Parathyroid adenoma (tissue), 2 donors: ENCODE measurements around the gene ABCD1.

Source experiments
- H2AFZ ChIP-seq: fragments of 300-600 bp; sonication (generic); one replicate; pipeline ENCODE4 v1.7.0; 2017; ENCODE audit warnings: antibody characterized with exemption, mild to moderate bottlenecking
- H3K27ac ChIP-seq: fragments of 300-600 bp; sonication (generic); one replicate; pipeline ENCODE4 v1.7.0; 2017
- H3K27me3 ChIP-seq: fragments of 300-600 bp; sonication (generic); one replicate; pipeline ENCODE4 v1.7.0; 2017; ENCODE audit warnings: low read length; ENCODE audit not compliant: control insufficient read depth, insufficient read depth
- H3K36me3 ChIP-seq: fragments of 300-600 bp; sonication (generic); one replicate; pipeline ENCODE4 v1.7.0; 2017; ENCODE audit warnings: low read length; ENCODE audit not compliant: control insufficient read depth, insufficient read depth
- H3K4me1 ChIP-seq: fragments of 300-600 bp; sonication (generic); one replicate; pipeline ENCODE4 v1.7.0; 2017; ENCODE audit warnings: control low read depth
- H3K4me2 ChIP-seq: fragments of 300-600 bp; sonication (generic); one replicate; pipeline ENCODE4 v1.7.0; 2017; ENCODE audit warnings: low read length
- H3K4me3 ChIP-seq: fragments of 300-600 bp; sonication (generic); one replicate; pipeline ENCODE4 v1.7.0; 2017; ENCODE audit warnings: low read depth, low read length
- H3K79me2 ChIP-seq: fragments of 300-600 bp; sonication (generic); one replicate; pipeline ENCODE4 v1.7.0; 2017; ENCODE audit warnings: control low read depth
- H3K9ac ChIP-seq: fragments of 300-600 bp; sonication (generic); one replicate; pipeline ENCODE4 v1.7.0; 2017; ENCODE audit warnings: mild to moderate bottlenecking
- H3K9me3 ChIP-seq: fragments of 300-600 bp; sonication (generic); one replicate; pipeline ENCODE4 v1.7.0; 2017; ENCODE audit warnings: low read length; ENCODE audit not compliant: control insufficient read depth
- TF ChIP-seq, protein P1 (sequence below): fragments of 300-600 bp; sonication (generic); IDR thresholded peaks from one replicate; pipeline ENCODE4 v1.7.0; 2017; ENCODE audit warnings: antibody characterized with exemption, mild to moderate bottlenecking
- donor health status: primary hyperparathyroidism.

Gene ABCD1

DNA sequence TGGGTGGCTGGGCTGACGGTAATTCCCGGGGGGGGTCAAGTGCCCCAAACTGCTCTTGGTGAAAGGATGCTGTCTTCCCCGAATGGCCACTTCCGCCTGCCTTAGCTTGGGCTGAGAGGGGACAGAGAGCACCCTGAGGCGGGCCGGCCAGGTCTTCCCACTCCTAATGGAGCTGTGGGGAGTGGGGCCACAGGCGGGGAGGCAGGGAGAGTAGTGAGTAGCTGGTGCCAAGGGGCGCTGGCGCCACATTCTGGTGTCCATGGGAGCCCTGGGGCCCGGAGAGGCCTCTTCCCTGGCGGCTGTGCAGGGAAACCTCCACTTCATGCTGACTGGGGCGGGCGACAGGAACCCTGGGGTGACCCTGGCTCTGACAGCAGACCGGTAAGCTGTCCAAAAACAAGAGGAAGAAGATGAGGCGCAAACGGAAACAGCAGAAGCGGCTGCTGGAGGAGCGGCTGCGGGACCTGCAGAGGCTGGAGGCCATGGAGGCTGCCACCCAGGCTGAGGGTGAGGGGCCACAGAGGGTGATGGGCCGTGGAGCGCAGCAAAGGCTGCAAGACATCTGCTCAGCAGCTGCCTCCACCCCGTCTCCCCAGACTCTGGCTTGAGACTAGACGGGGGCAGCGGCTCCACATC, 58.8 kb downstream of the ABCD1 start:
- TF ChIP-seq, protein P1, sequence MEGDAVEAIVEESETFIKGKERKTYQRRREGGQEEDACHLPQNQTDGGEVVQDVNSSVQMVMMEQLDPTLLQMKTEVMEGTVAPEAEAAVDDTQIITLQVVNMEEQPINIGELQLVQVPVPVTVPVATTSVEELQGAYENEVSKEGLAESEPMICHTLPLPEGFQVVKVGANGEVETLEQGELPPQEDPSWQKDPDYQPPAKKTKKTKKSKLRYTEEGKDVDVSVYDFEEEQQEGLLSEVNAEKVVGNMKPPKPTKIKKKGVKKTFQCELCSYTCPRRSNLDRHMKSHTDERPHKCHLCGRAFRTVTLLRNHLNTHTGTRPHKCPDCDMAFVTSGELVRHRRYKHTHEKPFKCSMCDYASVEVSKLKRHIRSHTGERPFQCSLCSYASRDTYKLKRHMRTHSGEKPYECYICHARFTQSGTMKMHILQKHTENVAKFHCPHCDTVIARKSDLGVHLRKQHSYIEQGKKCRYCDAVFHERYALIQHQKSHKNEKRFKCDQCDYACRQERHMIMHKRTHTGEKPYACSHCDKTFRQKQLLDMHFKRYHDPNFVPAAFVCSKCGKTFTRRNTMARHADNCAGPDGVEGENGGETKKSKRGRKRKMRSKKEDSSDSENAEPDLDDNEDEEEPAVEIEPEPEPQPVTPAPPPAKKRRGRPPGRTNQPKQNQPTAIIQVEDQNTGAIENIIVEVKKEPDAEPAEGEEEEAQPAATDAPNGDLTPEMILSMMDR: no peak
- Histone ChIP-seq H3K9me3 (no peaks in the 10 kb centered on the region), H3K36me3 (no peaks in the 10 kb centered on the region), H3K4me1 (no peaks in the 10 kb centered on the region), H3K27me3 (no peaks in the 10 kb centered on the region), H3K27ac (no peak overlapping the region), H3K4me3 (no peak overlapping the region), H3K4me2 (no peak overlapping the region), H3K9ac (no peak overlapping the region), H3K79me2 (no peaks in the 10 kb centered on the region), H2AFZ (no peak overlapping the region)

DNA sequence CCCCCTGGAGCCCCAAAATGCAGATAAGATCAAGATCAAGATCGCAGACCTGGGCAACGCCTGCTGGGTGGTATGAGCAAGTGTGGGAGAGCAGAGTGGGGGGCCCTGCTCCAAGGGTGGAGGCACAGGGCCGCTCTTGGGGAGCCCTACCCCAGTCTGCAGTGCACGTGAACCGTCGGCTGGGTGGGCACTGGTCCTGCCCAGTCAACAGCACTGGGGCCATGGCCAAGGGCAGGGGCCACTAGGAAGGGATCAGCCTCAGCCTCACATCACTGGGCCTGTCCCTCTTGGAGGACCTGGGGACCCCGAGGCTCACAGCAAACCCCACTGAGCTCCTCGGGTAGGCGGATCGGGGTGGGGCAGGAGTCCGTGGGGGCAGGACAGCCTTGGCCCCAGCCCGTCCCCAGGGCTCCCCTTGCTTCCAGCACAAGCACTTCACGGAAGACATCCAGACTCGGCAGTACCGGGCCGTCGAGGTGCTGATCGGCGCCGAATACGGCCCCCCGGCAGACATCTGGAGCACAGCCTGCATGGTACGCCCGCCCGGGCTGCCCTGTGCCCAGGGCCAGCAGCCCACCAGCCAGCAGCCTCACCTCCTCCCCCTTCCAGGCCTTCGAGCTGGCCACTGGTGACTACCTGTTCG, 59.8 kb downstream of the ABCD1 start:
- Histone ChIP-seq H3K79me2 (no peaks in the 10 kb centered on the region), H3K27ac (no peak overlapping the region), H3K27me3 (no peaks in the 10 kb centered on the region), H2AFZ (no peak overlapping the region), H3K4me2 (no peak overlapping the region), H3K9ac (no peak overlapping the region), H3K9me3 (no peaks in the 10 kb centered on the region), H3K4me3 (no peak overlapping the region), H3K36me3 (no peaks in the 10 kb centered on the region), H3K4me1 (no peaks in the 10 kb centered on the region)
- TF ChIP-seq, protein P1: no peak

DNA sequence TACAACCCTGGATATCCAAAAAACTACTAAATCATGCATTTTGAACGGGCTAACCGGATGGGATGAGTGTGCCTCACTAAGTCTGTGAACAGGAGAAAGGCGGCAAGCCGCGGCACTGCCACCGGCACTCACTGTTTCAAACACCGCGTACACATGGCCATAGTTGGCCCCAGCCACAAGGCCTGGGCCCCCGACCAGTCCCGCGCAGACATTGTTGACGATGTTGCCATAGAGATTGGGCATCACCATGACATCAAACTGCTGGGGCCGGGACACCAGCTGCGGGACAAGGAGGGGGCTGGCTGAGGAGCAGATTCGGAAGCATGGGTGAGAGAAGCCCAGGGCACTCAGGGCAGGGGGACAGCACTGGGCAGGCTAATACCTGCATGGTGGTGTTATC, 62.0 kb downstream of the ABCD1 start:
- H3K4me3 ChIP-seq: no peak overlapping the region
- H3K4me1 ChIP-seq: no peaks in the 10 kb centered on the region
- no peaks in the 10 kb centered on the region for H3K36me3 ChIP-seq
- TF ChIP-seq, protein P1: no peak
- no peaks in the 10 kb centered on the region for H3K9me3 ChIP-seq
- no peak overlapping the region for H3K4me2 ChIP-seq
- no peak overlapping the region for H3K9ac ChIP-seq
- H3K79me2 ChIP-seq: peaks cover 6% of the 10 kb centered on the region
- H3K27ac ChIP-seq: no peak overlapping the region
- H2AFZ ChIP-seq: no peak overlapping the region
- H3K27me3 ChIP-seq: no peaks in the 10 kb centered on the region

DNA sequence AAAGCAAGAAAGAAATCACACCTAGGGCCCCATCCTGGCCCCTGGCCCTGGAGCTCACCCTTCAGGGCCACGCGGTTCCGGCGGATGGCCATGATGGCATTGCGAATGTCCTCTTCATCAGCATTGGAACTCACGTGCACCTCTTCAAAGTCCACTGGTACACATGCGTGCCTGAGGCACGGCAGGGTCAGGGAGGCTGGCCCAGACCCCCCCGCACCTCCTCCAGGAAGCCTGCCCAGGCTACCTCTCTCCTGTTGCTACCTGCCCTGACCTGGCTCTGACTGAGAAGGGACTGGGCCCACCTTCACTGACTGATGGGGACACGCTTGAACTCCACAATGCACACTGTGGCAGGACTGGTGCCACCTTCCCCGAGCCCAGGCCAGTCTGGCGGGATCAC, 65.0 kb downstream of the ABCD1 start:
- Histone ChIP-seq H3K4me1 (no peaks in the 10 kb centered on the region), H3K36me3 (no peaks in the 10 kb centered on the region), H3K27ac (no peak overlapping the region), H3K79me2 (peaks cover 18% of the 10 kb centered on the region), H3K27me3 (no peaks in the 10 kb centered on the region), H3K9ac (no peak overlapping the region), H3K4me2 (no peak overlapping the region), H2AFZ (no peak overlapping the region), H3K4me3 (no peak overlapping the region), H3K9me3 (no peaks in the 10 kb centered on the region)
- TF ChIP-seq, protein P1: no peak
